CD14-positive monocyte (primary cell): ENCODE results near the gene UBE2D4. TPM values are rescaled to one million over a fixed set of nuclear protein-coding genes. Genes with fewer than 3 reads are reported as not detected.
"Not testable (repeated sequence)": the region's sequence is repeated elsewhere in the genome, so short reads cannot be mapped to it uniquely, and the experiment has no call there.

Source experiments
- DNase-seq, 3 donors: peaks; one replicate each; pipeline ENCODE4 v3.0.0-alpha.2; 2011 to 2022
- H2AFZ ChIP-seq: 2 replicates; pipeline ENCODE4 v1.6.0; 2012; ENCODE audit warnings: mild to moderate bottlenecking, low read depth, low read length, inconsistent platforms; ENCODE audit not compliant: insufficient read depth, poor library complexity, severe bottlenecking
- H3K27ac ChIP-seq, 2 donors: 1 replicate in 1 of 2; 2 replicates in 1 of 2; pipeline ENCODE4 v1.5.1; 2012 to 2013; ENCODE audit warnings: low read length in 2 of 2, control low read depth in 1 of 2, inconsistent platforms in 1 of 2, low read depth in 1 of 2, mild to moderate bottlenecking in 1 of 2
- H3K27me3 ChIP-seq, 2 donors: one replicate each; pipeline versions ENCODE4 v1.6.0 to v1.6.1; 2011 to 2013; ENCODE audit warnings: low read length in 2 of 2; ENCODE audit not compliant: control insufficient read depth in 2 of 2, insufficient read depth in 2 of 2
- H3K36me3 ChIP-seq, 2 donors: replicated peaks in 1 of 2; 1 replicate in 1 of 2; 2 replicates in 1 of 2; pipeline versions ENCODE4 v1.5.1 to v1.6.1; 2012 to 2013; ENCODE audit warnings: low read length in 2 of 2, control low read depth in 1 of 2, inconsistent platforms in 1 of 2, mild to moderate bottlenecking in 1 of 2; ENCODE audit not compliant: insufficient read depth in 2 of 2, control insufficient read depth in 1 of 2
- H3K4me1 ChIP-seq, 2 donors: 1 replicate in 1 of 2; 2 replicates in 1 of 2; pipeline versions ENCODE4 v1.5.1 to v1.6.1; 2012 to 2013; ENCODE audit warnings: low read length in 2 of 2, control low read depth in 1 of 2, inconsistent platforms in 1 of 2, mild to moderate bottlenecking in 1 of 2, moderate library complexity in 1 of 2; ENCODE audit not compliant: insufficient read depth in 2 of 2, control insufficient read depth in 1 of 2
- H3K4me2 ChIP-seq: replicated peaks from 2 replicates; pipeline ENCODE3; 2012; ENCODE audit warnings: low read length, moderate library complexity, mild to moderate bottlenecking; ENCODE audit not compliant: poor library complexity, severe bottlenecking; ENCODE audit errors: extremely low read depth
- H3K4me3 ChIP-seq, 3 experiments: fragments of 200-600 bp in 1 of 3; sonication (generic) in 1 of 3; replicated peaks in 1 of 3; 1 replicate in 2 of 3; 2 replicates in 1 of 3; pipeline ENCODE4 v1.5.1; 2011 to 2013; ENCODE audit warnings: low read length in 3 of 3, mild to moderate bottlenecking in 3 of 3, control low read depth in 2 of 3, low read depth in 2 of 3, inconsistent platforms in 1 of 3, moderate library complexity in 1 of 3
- H3K79me2 ChIP-seq: 2 replicates; pipeline ENCODE4 v1.6.0; 2012; ENCODE audit warnings: mild to moderate bottlenecking, control low read depth, inconsistent platforms, low read length, moderate library complexity; ENCODE audit not compliant: insufficient read depth
- H3K9ac ChIP-seq: 2 replicates; pipeline ENCODE4 v1.6.0; 2017; ENCODE audit warnings: low read length, mild to moderate bottlenecking; ENCODE audit not compliant: insufficient read depth, poor library complexity, severe bottlenecking
- H3K9me3 ChIP-seq, 2 donors: replicated peaks in 1 of 2; 1 replicate in 1 of 2; 2 replicates in 1 of 2; pipeline versions ENCODE4 v1.5.1 to v1.6.1; 2012 to 2013; ENCODE audit warnings: low read length in 2 of 2, control low read depth in 1 of 2; ENCODE audit not compliant: control insufficient read depth in 1 of 2, insufficient read depth in 1 of 2
- H4K20me1 ChIP-seq: 2 replicates; pipeline ENCODE4 v1.6.0; 2012; ENCODE audit warnings: mild to moderate bottlenecking, low read length, control low read depth, moderate library complexity; ENCODE audit not compliant: insufficient read depth
- H3K27ac Mint-ChIP-seq, 7 donors: one replicate each; pipeline ENCODE4 v1.8.0; 2020; ENCODE audit warnings: mild to moderate bottlenecking in 7 of 7, mixed read lengths in 7 of 7, moderate library complexity in 6 of 7, inconsistent platforms in 2 of 7
- H3K27me3 Mint-ChIP-seq, 3 donors: one replicate each; pipeline ENCODE4 v1.8.0; 2021 to 2022; ENCODE audit warnings: low read depth in 3 of 3, mild to moderate bottlenecking in 3 of 3, mixed read lengths in 3 of 3, moderate library complexity in 3 of 3, inconsistent platforms in 1 of 3
- H3K36me3 Mint-ChIP-seq, 2 donors: one replicate each; pipeline ENCODE4 v1.8.0; 2020; ENCODE audit warnings: mixed read lengths in 2 of 2, inconsistent platforms in 1 of 2, mild to moderate bottlenecking in 1 of 2
- H3K4me1 Mint-ChIP-seq: one replicate; pipeline ENCODE4 v1.8.0; 2020; ENCODE audit warnings: mild to moderate bottlenecking, mixed read lengths
- H3K4me3 Mint-ChIP-seq, 2 donors: one replicate each; pipeline ENCODE4 v1.8.0; 2020; ENCODE audit warnings: mild to moderate bottlenecking in 2 of 2, mixed read lengths in 2 of 2, moderate library complexity in 1 of 2
- H3K9me3 Mint-ChIP-seq, 7 donors: one replicate each; pipeline ENCODE4 v1.8.0; 2020 to 2022; ENCODE audit warnings: mixed read lengths in 7 of 7, mild to moderate bottlenecking in 6 of 7, moderate library complexity in 6 of 7, inconsistent platforms in 2 of 7
- WGBS: methylation state at CpG from one replicate; pipeline ENCODE4 v1.1.5; 2013; ENCODE audit warnings: missing lambda C conversion rate; ENCODE audit not compliant: insufficient coverage; 5-methylcytosine and 5-hydroxymethylcytosine counted together
- intact Hi-C, 2 donors: fragments of 100-400 bp; cut with micrococcal nuclease; formaldehyde crosslinking; loops; one replicate each; pipeline versions ENCODE4 v1.15.0 to v1.15.1; 2023
- polyA plus RNA-seq, 3 donors: library from polyadenylated mRNA; depleted of rRNA in 1 of 3; unstranded in 2 of 3; stranded (reverse) in 1 of 3; fragments of 300-500 nt in 2 of 3; fragments of >200 nt in 1 of 3; fragmentation: Illumina TruSeq in 2 of 3; gene quantifications; 1 replicate in 2 of 3; 2 replicates in 1 of 3; pipeline ENCODE4 v1.2.3, GENCODE V29; 2012 to 2021

The UBE2D4 gene
- polyA plus RNA-seq, 3 donors = 8.2 to 10.9 (median 8.8) TPM

DNA sequence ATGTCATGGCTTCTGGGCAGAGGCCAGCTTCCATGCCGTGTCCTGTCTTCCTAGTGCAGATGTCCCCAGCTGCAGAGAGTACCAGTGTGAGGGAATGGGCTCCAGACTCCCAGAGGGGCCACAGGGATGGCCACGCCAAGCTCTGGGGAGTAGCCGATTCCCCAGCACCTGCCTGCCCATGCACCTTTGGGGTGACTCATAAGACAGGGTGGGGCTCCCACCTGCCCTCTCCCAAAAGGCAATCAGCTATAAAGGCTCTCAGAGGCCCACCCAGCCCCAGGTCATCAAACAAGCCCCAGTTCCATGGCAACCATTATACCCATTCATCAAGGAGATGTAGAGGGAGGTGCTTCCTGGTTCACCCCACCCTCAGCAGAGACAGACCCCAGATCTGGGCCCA is 71.3 kb downstream of the UBE2D4 start, which contains the start of gene SPDYE1:
Gene SPDYE1 (plus strand): TSS at position 366 of the 400 bp plus-strand sequence. CDS start 2,053 bp downstream, outside the sequence.
- H3K9ac ChIP-seq, H3K4me3 Mint-ChIP-seq, H3K4me2 ChIP-seq, H3K4me1 ChIP-seq, H3K9me3 Mint-ChIP-seq, H4K20me1 ChIP-seq, intact Hi-C loops, H3K79me2 ChIP-seq, H3K27me3 ChIP-seq, H3K4me1 Mint-ChIP-seq, H3K9me3 ChIP-seq, H2AFZ ChIP-seq, H3K36me3 ChIP-seq, DNase-seq, H3K27ac Mint-ChIP-seq, H3K4me3 ChIP-seq, H3K27ac ChIP-seq, H3K27me3 Mint-ChIP-seq: not testable (repeated sequence)
- H3K36me3 Mint-ChIP-seq = peaks cover 0 to 22% of the 10 kb centered on the region in 2 donors
- WGBS = no CpG with 5 or more reads among the region's 3 CpGs

Other genes with a start within 250 kb of the UBE2D4 start
- 10 to 100 TPM; 25.6 to 57.8 (median 56.2) TPM for gene COA1, start 196.9 kb upstream of the UBE2D4 start, polyA plus RNA-seq
- gene BLVRA, start 167.8 kb upstream of the UBE2D4 start, polyA plus RNA-seq = 100 to 1,000 TPM in 2 of 3 donors, 10 to 100 TPM in 1; 71.9 to 238 (median 199) TPM
- 100 to 1,000 TPM in 2 of 3 donors, 10 to 100 TPM in 1; 79.2 to 112 (median 112) TPM for gene MRPS24, start 56.9 kb upstream of the UBE2D4 start, polyA plus RNA-seq
- gene URGCP, start 19.8 kb upstream of the UBE2D4 start, polyA plus RNA-seq = 1 to 10 TPM; 5.7 to 6.8 (median 5.9) TPM
- not detected for gene SPDYE1, start 71.5 kb downstream of the UBE2D4 start, polyA plus RNA-seq
- 100 to 1,000 TPM; 228 to 321 (median 304) TPM for gene DBNL, start 118.3 kb downstream of the UBE2D4 start, polyA plus RNA-seq
- gene PGAM2, start 139.1 kb downstream of the UBE2D4 start, polyA plus RNA-seq = under 1 TPM in 1 of 3 donors, not detected in 2; 0.13 TPM
- 10 to 100 TPM in 1 of 3 donors, 1 to 10 TPM in 2; 4.8 to 27.7 (median 4.8) TPM for gene POLM, start 156.1 kb downstream of the UBE2D4 start, polyA plus RNA-seq
- gene AEBP1, start 177.9 kb downstream of the UBE2D4 start, polyA plus RNA-seq = under 1 TPM in 1 of 3 donors, not detected in 2; 0.08 TPM
- gene POLD2, start 197.1 kb downstream of the UBE2D4 start, polyA plus RNA-seq = 10 to 100 TPM; 24.1 to 27.1 (median 25.7) TPM
- not detected for gene MYL7, start 214.9 kb downstream of the UBE2D4 start, polyA plus RNA-seq